ENCODE results near the gene STIM1.
"Not testable (repeated sequence)": the region's sequence is repeated elsewhere in the genome, so short reads cannot be mapped to it uniquely, and the experiment has no call there.

Gene STIM1

GRCh38 chr11:3983101-3983500 is 127.6 kb downstream of the STIM1 start:
- DNase-seq (ENCODE audit: low read depth), result no peak

GRCh38 chr11:3984896-3985295 is 129.4 kb downstream of the STIM1 start:
- DNase-seq (ENCODE audit: low read depth), result no peak

DNA sequence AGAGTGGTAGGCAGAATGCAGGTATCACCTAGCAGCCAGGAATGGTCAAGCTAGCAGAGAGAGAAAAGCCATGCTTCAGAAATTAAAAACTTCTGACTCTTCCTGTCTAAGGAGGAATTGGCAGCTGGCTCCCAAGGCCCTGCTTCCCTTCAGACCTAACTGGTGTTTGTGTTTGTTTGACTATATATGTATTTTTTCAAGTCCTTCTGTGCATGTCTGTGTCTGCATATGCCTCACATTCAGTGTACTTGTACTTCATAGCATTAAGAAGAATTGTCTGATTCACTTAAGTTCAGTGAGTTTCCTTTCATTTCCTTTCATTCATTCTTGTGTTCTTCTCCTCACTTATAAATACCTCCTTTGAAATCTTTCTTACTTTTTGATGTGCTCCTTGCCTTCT is 130.2 kb downstream of the STIM1 start:
- no peak for DNase-seq (ENCODE audit: low read depth)

GRCh38 chr11:3986301-3986700 is 130.8 kb downstream of the STIM1 start:
- no peak for DNase-seq (ENCODE audit: low read depth)

DNA sequence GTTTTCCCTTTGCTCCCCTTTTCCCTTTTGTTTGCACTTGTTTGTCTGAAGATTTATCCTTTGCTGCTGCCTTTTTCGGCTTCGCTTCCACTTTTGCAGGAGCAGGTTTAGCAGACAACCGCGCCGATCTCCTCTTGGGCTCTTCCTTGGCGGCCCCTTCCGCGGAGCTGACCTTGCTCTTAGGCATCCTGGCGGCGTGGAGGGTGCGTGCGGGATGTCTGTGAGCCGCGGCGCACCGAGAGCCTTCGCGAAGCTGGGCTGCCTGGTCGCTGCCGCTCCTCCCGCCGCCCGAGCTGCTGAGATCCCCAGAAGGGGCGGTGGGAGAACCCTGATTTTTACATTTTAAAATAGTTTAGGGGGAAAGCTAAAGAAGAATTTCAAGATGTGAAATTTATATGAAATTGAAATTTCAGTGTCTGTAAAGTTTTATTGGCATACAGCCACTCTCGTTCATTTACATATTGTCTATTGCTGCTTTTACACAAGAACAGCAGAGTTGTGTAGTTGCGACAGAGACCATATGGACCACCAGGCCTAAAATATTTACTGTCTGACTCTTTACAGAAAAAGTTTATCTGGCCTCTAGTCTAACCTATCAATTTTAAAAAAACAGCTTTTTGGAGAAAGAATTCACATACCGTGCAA is 133.9 kb downstream of the STIM1 start:
- DNase-seq (ENCODE audit: low read depth), result no peak

DNA sequence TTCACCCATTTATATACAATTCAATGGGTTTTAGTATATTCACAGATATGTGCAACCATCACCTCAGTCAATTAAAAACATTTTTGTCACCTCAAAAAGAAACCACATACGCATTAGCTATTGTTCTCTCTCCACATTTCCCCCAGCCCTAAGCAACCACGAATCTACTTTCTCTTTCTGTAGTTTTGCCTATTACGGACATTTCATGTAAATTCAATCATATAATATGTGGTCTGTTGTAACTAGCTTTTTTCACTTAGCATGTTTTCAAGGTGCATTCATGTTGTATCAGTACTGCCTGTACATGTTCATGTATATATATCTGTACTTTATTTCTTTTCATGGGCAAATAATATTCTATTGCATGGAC is 134.4 kb downstream of the STIM1 start:
- DNase-seq (ENCODE audit: low read depth), result no peak

GRCh38 chr11:3990406-3990805 is 134.9 kb downstream of the STIM1 start:
- DNase-seq (ENCODE audit: low read depth), result no peak

GRCh38 chr11:3992964-3993363 is 137.5 kb downstream of the STIM1 start:
- no peak for DNase-seq (ENCODE audit: low read depth)

GRCh38 chr11:3994030-3994640 is 138.7 kb downstream of the STIM1 start:
- DNase-seq (ENCODE audit: low read depth), result no peak

- DNase-seq (ENCODE audit: low read depth), result no peak
Observed at GRCh38 chr11:3995307-3995706, 139.8 kb downstream of the STIM1 start.

DNA sequence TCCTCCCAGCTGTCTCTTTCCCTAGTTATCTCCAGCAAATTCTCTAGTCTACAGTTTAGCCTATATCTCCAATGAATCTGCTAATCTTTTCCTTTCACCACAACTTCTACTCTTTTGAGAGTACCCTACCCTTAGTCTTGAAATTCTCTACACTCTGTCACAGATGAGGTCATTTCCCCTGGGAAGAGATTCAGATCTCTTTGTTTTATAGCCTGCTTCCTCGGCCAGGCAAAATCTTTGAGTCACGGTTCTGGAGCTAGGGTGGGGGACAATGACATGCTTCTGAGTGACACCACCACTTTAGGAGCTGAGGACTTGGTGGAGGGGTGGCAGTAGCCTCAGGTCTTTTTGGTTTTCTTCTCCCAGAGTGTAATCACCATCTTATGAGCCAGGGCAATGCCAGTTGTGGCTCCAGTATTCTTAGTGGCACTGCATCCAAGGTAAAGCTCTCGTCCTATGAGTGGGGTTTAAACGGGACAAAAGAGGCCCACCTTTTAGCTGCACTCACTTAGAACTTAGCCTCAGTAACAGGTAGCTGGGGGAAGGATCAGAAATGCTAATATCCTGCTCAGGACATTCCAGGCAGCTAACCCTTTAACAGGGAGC is 140.6 kb downstream of the STIM1 start:
- DNase-seq (ENCODE audit: low read depth), result no peak

- no peak for DNase-seq (ENCODE audit: low read depth)
Observed at GRCh38 chr11:3996651-3997050, 141.2 kb downstream of the STIM1 start.

- not testable (repeated sequence) for DNase-seq (ENCODE audit: low read depth)
Observed at GRCh38 chr11:4004753-4005152, 149.3 kb downstream of the STIM1 start.

DNA sequence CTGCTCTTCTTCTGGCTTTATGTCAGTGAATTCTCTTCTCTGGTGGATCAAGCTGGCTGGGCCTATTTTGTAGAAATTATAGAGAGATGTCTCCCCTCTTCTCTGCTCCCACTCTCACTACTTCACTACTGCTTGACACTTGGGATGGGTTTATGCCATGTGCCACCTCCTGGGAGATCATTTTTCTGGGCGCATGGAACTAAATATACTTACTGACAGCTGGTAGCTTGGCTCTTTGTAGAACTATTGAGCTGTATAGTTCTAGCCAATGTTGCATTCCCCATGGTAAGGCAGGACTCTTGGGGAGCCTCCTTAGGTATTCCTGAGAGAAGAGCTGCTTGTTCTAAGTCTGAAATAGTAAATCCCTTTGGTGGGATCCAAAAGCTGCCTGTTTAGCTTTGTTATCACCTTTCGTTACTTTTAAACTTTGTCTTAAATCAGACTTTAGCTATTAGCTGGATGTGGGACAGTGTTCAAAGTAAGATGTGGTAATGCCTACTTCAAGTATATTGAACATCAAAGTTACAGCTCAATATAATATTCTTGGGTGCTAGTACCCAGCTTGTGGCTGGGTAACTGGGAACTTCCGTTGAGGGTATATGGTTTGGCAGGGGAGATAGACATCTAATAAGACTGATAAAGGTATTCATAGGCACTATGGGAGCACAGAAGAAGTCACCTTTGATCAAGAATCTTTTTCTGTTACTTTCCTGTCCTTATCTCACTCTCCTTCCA is 151.6 kb downstream of the STIM1 start:
- no peak for DNase-seq (ENCODE audit: low read depth)

DNA sequence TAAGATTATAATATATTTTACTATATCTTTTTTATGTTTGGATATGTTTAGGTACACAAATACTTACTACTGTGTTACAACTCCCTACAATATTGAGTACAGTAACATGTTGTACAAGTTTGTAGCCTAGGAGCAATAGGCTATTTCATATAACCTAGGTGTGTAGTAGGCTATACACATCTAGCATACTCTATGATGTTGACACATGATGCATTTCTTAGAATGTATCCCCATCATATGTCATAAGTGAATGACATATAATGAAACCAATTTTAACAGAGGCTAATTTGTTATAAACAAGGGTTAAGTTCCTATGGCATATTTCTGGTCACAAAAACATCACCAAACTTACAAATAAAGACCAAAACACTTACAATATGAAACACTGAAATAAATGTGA is 152.7 kb downstream of the STIM1 start:
- DNase-seq (ENCODE audit: low read depth), result no peak

DNA sequence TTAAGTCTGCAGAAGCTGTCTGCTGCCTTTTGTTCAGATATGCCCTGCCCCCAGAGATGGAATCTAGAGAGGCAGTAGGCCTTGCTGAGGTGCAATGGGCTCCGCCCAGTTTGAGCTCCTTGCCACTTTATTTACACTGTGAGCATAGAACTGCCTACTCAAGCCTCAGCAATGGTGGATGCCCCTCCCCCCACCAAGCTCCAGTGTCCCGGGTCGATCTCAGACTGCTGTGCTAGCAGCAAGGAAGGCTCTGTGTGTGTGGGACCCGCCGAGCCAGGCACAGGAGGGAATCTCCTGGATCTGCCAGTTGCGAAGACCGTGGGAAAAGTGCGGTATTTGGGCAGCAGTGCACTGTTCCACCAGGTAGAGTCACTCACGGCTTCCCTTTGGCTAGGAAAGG is 161.1 kb downstream of the STIM1 start:
- not testable (repeated sequence) for DNase-seq (ENCODE audit: low read depth)

GRCh38 chr11:4017129-4017528 is 161.7 kb downstream of the STIM1 start:
- no peak for DNase-seq (ENCODE audit: low read depth)

DNA sequence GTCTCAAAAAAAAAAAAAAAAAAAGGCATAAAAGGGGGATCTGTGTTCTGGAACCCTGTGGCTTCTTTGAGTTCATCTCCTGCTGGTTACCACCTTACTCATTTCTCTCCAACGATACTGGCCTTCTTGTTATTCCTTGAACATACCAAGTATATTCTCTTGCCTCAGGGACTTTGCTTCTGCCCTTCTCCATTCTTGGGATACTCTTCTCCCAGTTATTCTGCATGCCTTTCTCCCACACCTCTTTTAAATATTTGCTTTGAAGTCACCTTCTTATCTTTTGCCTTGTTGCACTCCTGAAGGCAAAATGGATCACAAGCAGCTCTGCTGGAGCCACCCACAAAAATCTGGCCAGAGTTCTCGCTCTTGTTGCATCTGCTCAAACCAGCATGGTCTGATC is 163.2 kb downstream of the STIM1 start:
- DNase-seq (ENCODE audit: low read depth), result no peak

DNA sequence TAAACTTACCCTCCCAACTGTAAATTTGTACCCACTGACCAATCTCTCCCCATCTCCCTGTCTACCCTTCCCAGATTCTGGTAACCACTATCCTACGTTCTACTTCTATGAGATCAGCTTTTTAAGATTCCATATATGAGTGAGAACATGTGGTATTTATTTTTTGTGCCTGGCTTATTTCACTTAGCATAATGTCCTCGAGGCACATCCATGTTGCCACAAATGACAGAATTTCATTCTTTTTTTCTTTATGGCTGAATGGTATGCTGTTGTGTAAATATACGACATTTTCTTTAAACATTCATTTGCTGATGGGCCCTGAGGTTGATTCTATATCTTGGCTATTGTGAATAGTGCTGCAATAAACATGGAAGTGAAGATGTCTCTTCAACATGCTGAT is 164.4 kb downstream of the STIM1 start:
- DNase-seq (ENCODE audit: low read depth), result no peak

- no peak for DNase-seq (ENCODE audit: low read depth)
Observed at GRCh38 chr11:4022669-4023068, 167.2 kb downstream of the STIM1 start.

DNA sequence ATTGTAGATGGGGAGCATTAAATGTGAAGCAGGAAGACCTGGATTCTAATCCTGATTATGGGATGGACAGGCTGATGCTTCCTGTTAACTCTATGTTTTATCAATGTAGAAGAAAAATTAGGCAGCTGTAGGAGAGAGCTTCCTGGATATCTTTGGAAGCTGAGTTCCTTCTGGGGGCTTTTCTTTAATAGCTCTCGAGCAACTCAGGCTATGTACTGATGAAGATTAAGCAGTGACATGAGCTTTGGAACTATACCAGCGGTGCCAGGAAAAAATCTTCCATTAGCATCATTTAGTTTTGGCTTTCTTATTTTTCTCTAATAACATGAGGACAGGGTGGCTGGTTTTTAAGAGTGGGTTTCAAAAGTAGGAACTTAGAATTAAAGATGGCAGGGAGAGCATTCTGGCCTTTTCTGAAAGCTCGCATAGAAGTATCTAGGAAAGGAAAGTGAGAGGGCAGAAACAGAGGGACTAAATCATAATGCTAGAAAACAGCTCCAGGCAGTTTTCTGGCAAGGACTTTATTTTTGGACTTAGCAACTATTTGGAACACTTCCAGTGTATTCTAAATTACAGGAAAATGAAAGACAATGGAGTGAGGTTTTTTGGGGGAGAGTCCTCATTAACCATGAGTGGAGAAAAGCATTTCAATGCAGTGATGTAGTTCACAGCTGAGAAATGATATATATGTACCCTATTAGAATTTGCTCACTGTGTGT is 169.9 kb downstream of the STIM1 start:
- DNase-seq (ENCODE audit: low read depth), result no peak

DNA sequence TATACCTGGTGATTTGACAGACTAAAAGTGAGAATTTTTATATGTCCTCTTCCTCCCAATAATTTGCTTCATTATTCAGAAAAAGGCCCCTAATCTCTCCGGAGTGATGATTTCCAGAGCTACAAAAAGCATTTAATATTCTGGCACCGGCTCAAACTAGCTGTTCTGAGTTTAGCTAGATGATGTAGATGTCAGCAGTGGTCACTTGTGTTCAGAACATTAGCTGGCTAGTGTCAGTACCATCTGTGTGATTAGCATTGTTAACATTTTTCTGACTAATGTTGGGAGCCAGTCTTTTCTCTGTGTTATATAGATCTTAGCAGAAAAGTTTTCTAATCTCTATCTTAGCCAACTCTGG is 170.5 kb downstream of the STIM1 start:
- no peak for DNase-seq (ENCODE audit: low read depth)

DNA sequence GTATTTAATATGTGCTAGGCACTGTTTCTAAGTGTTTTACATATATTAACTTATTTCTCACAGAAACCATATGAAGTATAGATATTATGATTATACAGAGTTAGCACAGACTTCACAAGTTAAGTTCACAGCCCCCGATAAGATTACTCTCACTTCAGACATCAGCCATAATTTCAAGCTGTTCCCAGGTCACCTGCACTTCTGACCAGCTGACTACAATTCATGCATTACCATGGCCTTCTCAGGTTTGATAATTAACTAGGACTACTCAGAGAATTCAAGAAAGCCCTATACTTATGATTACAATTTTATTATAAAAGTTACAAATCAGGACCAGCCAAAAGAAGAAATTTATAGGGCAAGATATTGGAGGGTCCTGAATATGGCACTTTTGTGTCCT is 170.9 kb downstream of the STIM1 start:
- no peak for DNase-seq (ENCODE audit: low read depth)

Measured in activated gamma-delta T cell treated with anti-CD3 and anti-CD28 coated beads, Interleukin-2, amount 50 U/mL, for 16 hours (primary cell).